Measurements from ENCODE around the gene SULT4A1. TPM values are rescaled to one million over a fixed set of nuclear protein-coding genes. Genes with fewer than 3 reads are reported as not detected.
A peak's percentile ranks its signal among the peaks of the same experiment; 100 is the strongest.

The SULT4A1 gene
- total and polyA plus RNA-seq, 2 experiments from 2014 or later, result 4.7 to 5.2 TPM

DNA sequence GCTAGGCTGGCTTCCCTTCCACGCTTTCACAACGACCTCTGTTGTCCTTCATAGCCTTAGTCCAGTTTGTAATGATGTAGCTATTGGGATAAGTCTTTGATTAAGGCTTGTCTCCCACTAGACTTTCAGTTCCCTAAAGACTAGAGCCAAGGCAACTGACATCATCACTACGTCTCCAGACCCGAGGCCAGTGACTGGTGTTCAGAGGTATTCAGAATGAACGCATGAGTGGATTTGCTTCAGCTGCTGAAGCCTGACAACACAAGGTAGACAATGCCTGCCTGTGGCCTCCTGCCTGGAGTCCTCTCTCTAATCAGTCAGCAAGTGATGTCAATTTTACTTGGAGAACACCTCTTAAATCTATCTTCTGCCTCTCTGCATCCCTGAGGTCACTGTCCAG, 63.8 kb downstream of the SULT4A1 start:
- Histone ChIP-seq H3K4me3 (no peak overlapping the region), H3K4me1 (ENCODE audit: insufficient read depth) (no peaks in the 10 kb centered on the region), H3K27ac (ENCODE audit: low read depth) (no peak overlapping the region), H3K36me3 (ENCODE audit: insufficient read depth) (no peaks in the 10 kb centered on the region), H3F3A (replicated peaks; ENCODE audit: low read depth) (no peaks in the 10 kb centered on the region), H3K79me2 (replicated peaks; ENCODE audit: insufficient read depth) (no peaks in the 10 kb centered on the region), H3K4me2 (no peak overlapping the region), H2AFZ (no peak overlapping the region), H3K27me3 (ENCODE audit: insufficient read depth) (no peaks in the 10 kb centered on the region), H4K20me1 (replicated peaks; ENCODE audit: insufficient read depth) (no peaks in the 10 kb centered on the region), H3K9me2 (ENCODE audit: insufficient read depth) (no peaks in the 10 kb centered on the region)
- no peaks in the 10 kb centered on the region for H3K27me3 Mint-ChIP-seq (ENCODE audit: insufficient read depth, low read depth, poor library complexity)
- TF ChIP-seq CREB1 (CRISPR knock-in tag; IDR thresholded peaks at IDR 0.05; ENCODE audit: low read depth) (no peak), NANOG (IDR thresholded peaks at IDR 0.05; ENCODE audit: borderline replicate concordance) (no peak)
- TF ChIP-seq, protein P1, sequence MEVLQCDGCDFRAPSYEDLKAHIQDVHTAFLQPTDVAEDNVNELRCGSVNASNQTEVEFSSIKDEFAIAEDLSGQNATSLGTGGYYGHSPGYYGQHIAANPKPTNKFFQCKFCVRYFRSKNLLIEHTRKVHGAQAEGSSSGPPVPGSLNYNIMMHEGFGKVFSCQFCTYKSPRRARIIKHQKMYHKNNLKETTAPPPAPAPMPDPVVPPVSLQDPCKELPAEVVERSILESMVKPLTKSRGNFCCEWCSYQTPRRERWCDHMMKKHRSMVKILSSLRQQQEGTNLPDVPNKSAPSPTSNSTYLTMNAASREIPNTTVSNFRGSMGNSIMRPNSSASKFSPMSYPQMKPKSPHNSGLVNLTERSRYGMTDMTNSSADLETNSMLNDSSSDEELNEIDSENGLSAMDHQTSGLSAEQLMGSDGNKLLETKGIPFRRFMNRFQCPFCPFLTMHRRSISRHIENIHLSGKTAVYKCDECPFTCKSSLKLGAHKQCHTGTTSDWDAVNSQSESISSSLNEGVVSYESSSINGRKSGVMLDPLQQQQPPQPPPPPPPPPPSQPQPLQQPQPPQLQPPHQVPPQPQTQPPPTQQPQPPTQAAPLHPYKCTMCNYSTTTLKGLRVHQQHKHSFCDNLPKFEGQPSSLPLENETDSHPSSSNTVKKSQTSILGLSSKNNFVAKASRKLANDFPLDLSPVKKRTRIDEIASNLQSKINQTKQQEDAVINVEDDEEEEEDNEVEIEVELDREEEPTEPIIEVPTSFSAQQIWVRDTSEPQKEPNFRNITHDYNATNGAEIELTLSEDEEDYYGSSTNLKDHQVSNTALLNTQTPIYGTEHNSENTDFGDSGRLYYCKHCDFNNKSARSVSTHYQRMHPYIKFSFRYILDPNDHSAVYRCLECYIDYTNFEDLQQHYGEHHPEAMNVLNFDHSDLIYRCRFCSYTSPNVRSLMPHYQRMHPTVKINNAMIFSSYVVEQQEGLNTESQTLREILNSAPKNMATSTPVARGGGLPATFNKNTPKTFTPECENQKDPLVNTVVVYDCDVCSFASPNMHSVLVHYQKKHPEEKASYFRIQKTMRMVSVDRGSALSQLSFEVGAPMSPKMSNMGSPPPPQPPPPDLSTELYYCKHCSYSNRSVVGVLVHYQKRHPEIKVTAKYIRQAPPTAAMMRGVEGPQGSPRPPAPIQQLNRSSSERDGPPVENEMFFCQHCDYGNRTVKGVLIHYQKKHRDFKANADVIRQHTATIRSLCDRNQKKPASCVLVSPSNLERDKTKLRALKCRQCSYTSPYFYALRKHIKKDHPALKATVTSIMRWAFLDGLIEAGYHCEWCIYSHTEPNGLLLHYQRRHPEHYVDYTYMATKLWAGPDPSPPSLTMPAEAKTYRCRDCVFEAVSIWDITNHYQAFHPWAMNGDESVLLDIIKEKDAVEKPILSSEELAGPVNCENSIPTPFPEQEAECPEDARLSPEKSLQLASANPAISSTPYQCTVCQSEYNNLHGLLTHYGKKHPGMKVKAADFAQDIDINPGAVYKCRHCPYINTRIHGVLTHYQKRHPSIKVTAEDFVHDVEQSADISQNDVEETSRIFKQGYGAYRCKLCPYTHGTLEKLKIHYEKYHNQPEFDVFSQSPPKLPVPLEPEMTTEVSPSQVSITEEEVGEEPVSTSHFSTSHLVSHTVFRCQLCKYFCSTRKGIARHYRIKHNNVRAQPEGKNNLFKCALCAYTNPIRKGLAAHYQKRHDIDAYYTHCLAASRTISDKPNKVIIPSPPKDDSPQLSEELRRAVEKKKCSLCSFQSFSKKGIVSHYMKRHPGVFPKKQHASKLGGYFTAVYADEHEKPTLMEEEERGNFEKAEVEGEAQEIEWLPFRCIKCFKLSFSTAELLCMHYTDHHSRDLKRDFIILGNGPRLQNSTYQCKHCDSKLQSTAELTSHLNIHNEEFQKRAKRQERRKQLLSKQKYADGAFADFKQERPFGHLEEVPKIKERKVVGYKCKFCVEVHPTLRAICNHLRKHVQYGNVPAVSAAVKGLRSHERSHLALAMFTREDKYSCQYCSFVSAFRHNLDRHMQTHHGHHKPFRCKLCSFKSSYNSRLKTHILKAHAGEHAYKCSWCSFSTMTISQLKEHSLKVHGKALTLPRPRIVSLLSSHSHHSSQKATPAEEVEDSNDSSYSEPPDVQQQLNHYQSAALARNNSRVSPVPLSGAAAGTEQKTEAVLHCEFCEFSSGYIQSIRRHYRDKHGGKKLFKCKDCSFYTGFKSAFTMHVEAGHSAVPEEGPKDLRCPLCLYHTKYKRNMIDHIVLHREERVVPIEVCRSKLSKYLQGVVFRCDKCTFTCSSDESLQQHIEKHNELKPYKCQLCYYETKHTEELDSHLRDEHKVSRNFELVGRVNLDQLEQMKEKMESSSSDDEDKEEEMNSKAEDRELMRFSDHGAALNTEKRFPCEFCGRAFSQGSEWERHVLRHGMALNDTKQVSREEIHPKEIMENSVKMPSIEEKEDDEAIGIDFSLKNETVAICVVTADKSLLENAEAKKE (CRISPR knock-in tag; IDR thresholded peaks at IDR 0.05), result no peak
- TF ChIP-seq, protein P2, sequence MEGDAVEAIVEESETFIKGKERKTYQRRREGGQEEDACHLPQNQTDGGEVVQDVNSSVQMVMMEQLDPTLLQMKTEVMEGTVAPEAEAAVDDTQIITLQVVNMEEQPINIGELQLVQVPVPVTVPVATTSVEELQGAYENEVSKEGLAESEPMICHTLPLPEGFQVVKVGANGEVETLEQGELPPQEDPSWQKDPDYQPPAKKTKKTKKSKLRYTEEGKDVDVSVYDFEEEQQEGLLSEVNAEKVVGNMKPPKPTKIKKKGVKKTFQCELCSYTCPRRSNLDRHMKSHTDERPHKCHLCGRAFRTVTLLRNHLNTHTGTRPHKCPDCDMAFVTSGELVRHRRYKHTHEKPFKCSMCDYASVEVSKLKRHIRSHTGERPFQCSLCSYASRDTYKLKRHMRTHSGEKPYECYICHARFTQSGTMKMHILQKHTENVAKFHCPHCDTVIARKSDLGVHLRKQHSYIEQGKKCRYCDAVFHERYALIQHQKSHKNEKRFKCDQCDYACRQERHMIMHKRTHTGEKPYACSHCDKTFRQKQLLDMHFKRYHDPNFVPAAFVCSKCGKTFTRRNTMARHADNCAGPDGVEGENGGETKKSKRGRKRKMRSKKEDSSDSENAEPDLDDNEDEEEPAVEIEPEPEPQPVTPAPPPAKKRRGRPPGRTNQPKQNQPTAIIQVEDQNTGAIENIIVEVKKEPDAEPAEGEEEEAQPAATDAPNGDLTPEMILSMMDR (conservative IDR thresholded peaks at IDR 0.05; ENCODE audit: low read depth in 2 of 2), result no peak
- H3K27ac Mint-ChIP-seq, result no peak overlapping the region
- no peak overlapping the region for H3K4me3 Mint-ChIP-seq
- no peaks in the 10 kb centered on the region for H3K9me3 Mint-ChIP-seq
- ATAC-seq, result no peak
- H3K36me3 Mint-ChIP-seq (ENCODE audit: low read depth), result no peaks in the 10 kb centered on the region
- peaks cover 6% of the 10 kb centered on the region; the same call in 2 of the 3 replicates for H3K4me1 Mint-ChIP-seq
- DNase-seq (ENCODE audit: low spot score), result no peak

DNA sequence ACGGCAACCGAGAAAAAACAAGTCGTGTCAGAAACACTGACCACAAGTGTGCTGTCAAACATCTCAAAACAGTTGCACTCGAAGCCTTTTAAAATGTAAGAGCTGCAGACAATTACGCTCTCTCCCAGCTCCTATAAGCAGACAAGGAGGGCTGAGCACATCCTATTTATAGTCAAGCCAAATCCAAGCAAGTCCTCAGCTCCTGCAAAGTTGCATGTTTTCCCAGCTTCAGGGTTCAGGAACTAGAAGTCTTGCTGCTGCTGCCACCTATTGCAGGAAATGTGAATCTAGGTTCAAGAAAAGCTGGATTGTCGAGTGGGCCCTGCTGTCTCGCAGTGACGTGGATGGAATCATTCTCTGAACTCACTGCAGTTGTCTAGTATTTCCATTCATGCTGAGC, 65.7 kb downstream of the SULT4A1 start:
- DNase-seq (ENCODE audit: low spot score), result peak; percentile 69
- peak; percentile 75 for ATAC-seq
- no peak overlapping the region for H3K4me3 Mint-ChIP-seq
- TF ChIP-seq, protein P2 (conservative IDR thresholded peaks at IDR 0.05; ENCODE audit: low read depth in 2 of 2), result peak; percentile 57 to 73

More for the DNA sequence above, 65.7 kb downstream of the SULT4A1 start:
- Histone ChIP-seq H3K27me3 (ENCODE audit: insufficient read depth) (no peaks in the 10 kb centered on the region), H3K79me2 (replicated peaks; ENCODE audit: insufficient read depth) (no peaks in the 10 kb centered on the region), H3K36me3 (ENCODE audit: insufficient read depth) (no peaks in the 10 kb centered on the region), H2AFZ (no peak overlapping the region), H3K4me1 (ENCODE audit: insufficient read depth) (no peaks in the 10 kb centered on the region), H3F3A (replicated peaks; ENCODE audit: low read depth) (no peaks in the 10 kb centered on the region), H3K4me3 (no peak overlapping the region), H3K27ac (ENCODE audit: low read depth) (no peak overlapping the region), H3K9me2 (ENCODE audit: insufficient read depth) (no peaks in the 10 kb centered on the region), H3K4me2 (no peak overlapping the region), H4K20me1 (replicated peaks; ENCODE audit: insufficient read depth) (no peaks in the 10 kb centered on the region)
- no peaks in the 10 kb centered on the region for H3K9me3 Mint-ChIP-seq
- H3K4me1 Mint-ChIP-seq, result peaks cover 6% of the 10 kb centered on the region; the same call in 2 of the 3 replicates
- H3K27me3 Mint-ChIP-seq (ENCODE audit: insufficient read depth, low read depth, poor library complexity), result no peaks in the 10 kb centered on the region
- H3K27ac Mint-ChIP-seq, result no peak overlapping the region
- no peaks in the 10 kb centered on the region for H3K36me3 Mint-ChIP-seq (ENCODE audit: low read depth)

All from GM23338 (cell line).